ENCODE results near the gene JCHAIN. TPM values are rescaled to one million over a fixed set of nuclear protein-coding genes. Genes with fewer than 3 reads are reported as not detected.

JCHAIN gene
- total and polyA plus RNA-seq, 2 of the 4 experiments (the other 2 are of a cell fraction), result 0.72 to 0.86 TPM

- no peak overlapping the region for H4K5ac ChIP-seq (ENCODE audit: low read depth, low read length)
- peaks cover 24 to 74% of the 10 kb centered on the region in 2 experiments for H3K79me1 ChIP-seq (ENCODE audit: low read depth in 1 of 2, low read length in 2 of 2)
- no peak overlapping the region for H2AFZ ChIP-seq (replicated peaks; ENCODE audit: low read length, poor library complexity)
- H2BK20ac ChIP-seq (ENCODE audit: low read depth, low read length), result no peak overlapping the region
- H2BK5ac ChIP-seq (ENCODE audit: low read depth, low read length, poor library complexity, severe bottlenecking), result no peak overlapping the region
- ATAC-seq (ENCODE audit: low read depth) (no peak), DNase-seq (no peak)
- H3K14ac ChIP-seq (replicated peaks; ENCODE audit: low read depth, low read length), result no peak overlapping the region
- H2AK9ac ChIP-seq (replicated peaks; ENCODE audit: low read depth, low read length, poor library complexity), result no peak overlapping the region
- in situ Hi-C loops (cut with MboI; ENCODE audit: low sequenced_read_pairs) (no loop called here), intact Hi-C loops (cut with micrococcal nuclease) (loop anchor here (5.0 kb wide), 1 partner anchor 68 kb away; no protein-coding TSS in a partner anchor), dilution Hi-C loops (cut with HindIII; ENCODE audit: low sequenced_read_pairs, unreplicated experiment) (no loop called here)
- ChIA-PET POLR2A (ENCODE audit: unreplicated experiment) (no interaction called here), CTCF (interaction anchor here (1.0 kb wide), 1 partner anchor 14 kb away, joined by 3 read pairs; no protein-coding TSS in a partner anchor)
- H4K8ac ChIP-seq (ENCODE audit: low read depth in 2 of 2, low read length in 2 of 2), result no peak overlapping the region
- H3K56ac ChIP-seq (ENCODE audit: extremely low read depth, insufficient read depth, low read length), result no peak overlapping the region
- WGBS, 2 experiments (ENCODE audit: extremely low coverage in 2 of 2, insufficient read length in 1 of 2), result no CpG with 5 or more reads among the region's 7 CpGs
- H4K20me1 ChIP-seq (ENCODE audit: insufficient read depth, low read length), result peaks cover 4% of the 10 kb centered on the region; the same call in 1 of the 2 replicates
- no peak overlapping the region for H3K4ac ChIP-seq (ENCODE audit: low read depth, low read length)
- peaks cover 4% of the 10 kb centered on the region; the same call in 1 of the 2 replicates for H3K4me1 ChIP-seq (ENCODE audit: control insufficient read depth, insufficient read depth, low read length)
- H3K27ac ChIP-seq (ENCODE audit: insufficient read depth, low read length), result no peak overlapping the region
- H4K91ac ChIP-seq (ENCODE audit: insufficient read depth, low read depth, low read length), result no peak overlapping the region
- no peaks in the 10 kb centered on the region for H3K9me3 ChIP-seq (ENCODE audit: control insufficient read depth, insufficient read depth, low read length)
- peaks cover 14% of the 10 kb centered on the region for H3K9me1 ChIP-seq (ENCODE audit: insufficient read depth, low read length)
- H3K27me3 ChIP-seq (ENCODE audit: control insufficient read depth, insufficient read depth, low read length), result no peaks in the 10 kb centered on the region
- H3K4me2 ChIP-seq (ENCODE audit: low read depth, low read length), result no peak overlapping the region
- no peak overlapping the region for H3K23ac ChIP-seq (ENCODE audit: low read depth, low read length)
- BruUV-seq (replicated peaks), result no TSS peak
- TF ChIP-seq RFX5 (IDR thresholded peaks at IDR 0.05; ENCODE audit: low read depth, low read length), result no peak
- TF ChIP-seq, protein P1, sequence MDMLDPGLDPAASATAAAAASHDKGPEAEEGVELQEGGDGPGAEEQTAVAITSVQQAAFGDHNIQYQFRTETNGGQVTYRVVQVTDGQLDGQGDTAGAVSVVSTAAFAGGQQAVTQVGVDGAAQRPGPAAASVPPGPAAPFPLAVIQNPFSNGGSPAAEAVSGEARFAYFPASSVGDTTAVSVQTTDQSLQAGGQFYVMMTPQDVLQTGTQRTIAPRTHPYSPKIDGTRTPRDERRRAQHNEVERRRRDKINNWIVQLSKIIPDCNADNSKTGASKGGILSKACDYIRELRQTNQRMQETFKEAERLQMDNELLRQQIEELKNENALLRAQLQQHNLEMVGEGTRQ (IDR thresholded peaks at IDR 0.05; ENCODE audit: low read depth, low read length), result no peak
- no peak for TF ChIP-seq MAFK (IDR thresholded peaks at IDR 0.05; ENCODE audit: low read depth, low read length)
- TF ChIP-seq BHLHE40 (IDR thresholded peaks at IDR 0.05; ENCODE audit: low read depth, low read length), result no peak
- TF ChIP-seq FOS (IDR thresholded peaks at IDR 0.05; ENCODE audit: low read depth, low read length), result no peak
- no peak for TF ChIP-seq MXI1 (IDR thresholded peaks at IDR 0.05; ENCODE audit: borderline replicate concordance, low read depth, low read length)
- TF ChIP-seq MAZ (IDR thresholded peaks at IDR 0.05; ENCODE audit: borderline replicate concordance, low read depth, low read length), result no peak
- no peak for TF ChIP-seq ELK1 (IDR thresholded peaks at IDR 0.05; ENCODE audit: borderline replicate concordance, low read depth, low read length)
- no peak for TF ChIP-seq CEBPB (IDR thresholded peaks at IDR 0.05; ENCODE audit: low read depth, low read length)
- TF ChIP-seq CHD1 (IDR thresholded peaks at IDR 0.05; ENCODE audit: low read depth, low read length), result no peak
- no peak for TF ChIP-seq SMC3 (IDR thresholded peaks at IDR 0.05; ENCODE audit: low read depth, low read length)
- no peak overlapping the region for H3K9ac ChIP-seq (ENCODE audit: low read depth, low read length)
- H2BK120ac ChIP-seq (ENCODE audit: low read depth, low read length), result no peak overlapping the region
- no peak overlapping the region for H3K18ac ChIP-seq (ENCODE audit: low read depth, low read length)
- H2BK15ac ChIP-seq (ENCODE audit: low read depth, low read length), result no peak overlapping the region
- H3K36me3 ChIP-seq (ENCODE audit: control insufficient read depth, insufficient read depth, low read length), result no peaks in the 10 kb centered on the region
- no peak overlapping the region for H2AK5ac ChIP-seq (ENCODE audit: low read depth, low read length)
- H3K4me3 ChIP-seq (ENCODE audit: insufficient read depth, low read depth, low read length), result no peak overlapping the region
These were observed 43.4 kb upstream of the JCHAIN start for GRCh38 chr4:70709611-70710205.

Measured in IMR-90 (cell line).